GM18505 (cell line): Measurements from ENCODE around the gene BTAF1.
"Not testable (repeated sequence)": the region's sequence is repeated elsewhere in the genome, so short reads cannot be mapped to it uniquely, and the experiment has no call there.

Experiments
- ATAC-seq: cut with Tn5 transposase; IDR thresholded peaks from one replicate; pipeline ENCODE4 v1.9.1; 2021; ENCODE audit not compliant: unreplicated experiment
- POLR2A ChIP-seq: IDR thresholded peaks from 4 replicates; pipeline ENCODE4 v1.6.1; 2011; ENCODE audit warnings: borderline replicate concordance; ENCODE audit not compliant: insufficient read depth, insufficient read length; ENCODE audit errors: extremely low read depth

Gene BTAF1

GRCh38 chr10:92014620-92015019 is 91.0 kb downstream of the BTAF1 start:
- no peak for TF ChIP-seq POLR2A
- no peak for ATAC-seq

GRCh38 chr10:92024700-92025099 is 101.1 kb downstream of the BTAF1 start:
- ATAC-seq = no peak
- no peak for TF ChIP-seq POLR2A

GRCh38 chr10:92025340-92025739 is 101.8 kb downstream of the BTAF1 start:
- ATAC-seq = not testable (repeated sequence)

GRCh38 chr10:92027141-92027540 is 103.6 kb downstream of the BTAF1 start:
- no peak for ATAC-seq
- TF ChIP-seq POLR2A = no peak

GRCh38 chr10:92031580-92031979 is 108.0 kb downstream of the BTAF1 start:
- ATAC-seq = no peak
- TF ChIP-seq POLR2A = no peak

GRCh38 chr10:92033070-92033469 is 109.5 kb downstream of the BTAF1 start:
- not testable (repeated sequence) for ATAC-seq

GRCh38 chr10:92038949-92039348 is 115.4 kb downstream of the BTAF1 start:
- ATAC-seq = no peak
- no peak for TF ChIP-seq POLR2A

GRCh38 chr10:92042541-92042940 is 119.0 kb downstream of the BTAF1 start:
- TF ChIP-seq POLR2A = no peak
- ATAC-seq = no peak

- no peak for TF ChIP-seq POLR2A
- ATAC-seq = no peak
Measured at GRCh38 chr10:92045641-92046106, 122.1 kb downstream of the BTAF1 start.

GRCh38 chr10:92047215-92047614 is 123.6 kb downstream of the BTAF1 start:
- TF ChIP-seq POLR2A = no peak
- ATAC-seq = no peak

- no peak for ATAC-seq
- no peak for TF ChIP-seq POLR2A
Measured at GRCh38 chr10:92052088-92052487, 128.5 kb downstream of the BTAF1 start.

- no peak for ATAC-seq
- TF ChIP-seq POLR2A = no peak
Measured at GRCh38 chr10:92052741-92053140, 129.2 kb downstream of the BTAF1 start.

GRCh38 chr10:92054807-92055206 is 131.2 kb downstream of the BTAF1 start:
- no peak for TF ChIP-seq POLR2A
- no peak for ATAC-seq

GRCh38 chr10:92062273-92062672 is 138.7 kb downstream of the BTAF1 start:
- no peak for TF ChIP-seq POLR2A
- ATAC-seq = no peak

GRCh38 chr10:92064506-92064905 is 140.9 kb downstream of the BTAF1 start:
- no peak for ATAC-seq
- no peak for TF ChIP-seq POLR2A
